Iris pigment epithelial cell (primary cell): ENCODE results near the gene CYP26C1.

ENCODE experiments used
- DNase-seq: peaks from one replicate; pipeline ENCODE4 v3.0.0-alpha.2; 2011; ENCODE audit warnings: low read depth

Gene CYP26C1

GRCh38 chr10:93064874-93065660 lies 4.5 kb downstream of the CYP26C1 start:
- no peak for DNase-seq

- no peak for DNase-seq
Observed at GRCh38 chr10:93065675-93066543, 5.3 kb downstream of the CYP26C1 start.

GRCh38 chr10:93066544-93066913 lies 5.9 kb downstream of the CYP26C1 start:
- no peak for DNase-seq

- no peak for DNase-seq
Observed at GRCh38 chr10:93067443-93068365, 7.1 kb downstream of the CYP26C1 start.

- DNase-seq, result peak; percentile 63
Observed at GRCh38 chr10:93068411-93069244, 8.0 kb downstream of the CYP26C1 start.

- no peak for DNase-seq
Observed at GRCh38 chr10:93069245-93069561, 8.6 kb downstream of the CYP26C1 start.

GRCh38 chr10:93070378-93071176 lies 10.0 kb downstream of the CYP26C1 start:
- DNase-seq, result no peak

GRCh38 chr10:93071177-93071472 lies 10.5 kb downstream of the CYP26C1 start:
- no peak for DNase-seq

- DNase-seq, result no peak
Observed at GRCh38 chr10:93071674-93072224, 11.2 kb downstream of the CYP26C1 start.

- DNase-seq, result no peak
Observed at GRCh38 chr10:93072225-93072712, 11.7 kb downstream of the CYP26C1 start.

- DNase-seq, result no peak
Observed at GRCh38 chr10:93072713-93073538, 12.3 kb downstream of the CYP26C1 start.

GRCh38 chr10:93073539-93074146 lies 13.0 kb downstream of the CYP26C1 start, which contains the start of gene CYP26A1:
Gene CYP26A1, plus strand, starts transcription at chr10:93073893. Its CDS starts 42 bp downstream, at chr10:93073935.
- no peak for DNase-seq

GRCh38 chr10:93074147-93074596 lies 13.6 kb downstream of the CYP26C1 start:
- DNase-seq, result no peak

- no peak for DNase-seq
Observed at GRCh38 chr10:93074597-93075368, 14.2 kb downstream of the CYP26C1 start.

GRCh38 chr10:93075369-93076221 lies 15.0 kb downstream of the CYP26C1 start:
- DNase-seq, result no peak

- DNase-seq, result no peak
Observed at GRCh38 chr10:93076871-93077270, 16.3 kb downstream of the CYP26C1 start.

GRCh38 chr10:93077860-93078337 lies 17.3 kb downstream of the CYP26C1 start:
- DNase-seq, result no peak
